ENCODE data around the gene BCCIP. TPM values are rescaled to one million over a fixed set of nuclear protein-coding genes. Genes with fewer than 3 reads are reported as not detected.
A peak's percentile ranks its signal among the peaks of the same experiment; 100 is the strongest.

BCCIP gene
- total RNA-seq, 1 donor from 2014 or later = 31.7 TPM

DNA sequence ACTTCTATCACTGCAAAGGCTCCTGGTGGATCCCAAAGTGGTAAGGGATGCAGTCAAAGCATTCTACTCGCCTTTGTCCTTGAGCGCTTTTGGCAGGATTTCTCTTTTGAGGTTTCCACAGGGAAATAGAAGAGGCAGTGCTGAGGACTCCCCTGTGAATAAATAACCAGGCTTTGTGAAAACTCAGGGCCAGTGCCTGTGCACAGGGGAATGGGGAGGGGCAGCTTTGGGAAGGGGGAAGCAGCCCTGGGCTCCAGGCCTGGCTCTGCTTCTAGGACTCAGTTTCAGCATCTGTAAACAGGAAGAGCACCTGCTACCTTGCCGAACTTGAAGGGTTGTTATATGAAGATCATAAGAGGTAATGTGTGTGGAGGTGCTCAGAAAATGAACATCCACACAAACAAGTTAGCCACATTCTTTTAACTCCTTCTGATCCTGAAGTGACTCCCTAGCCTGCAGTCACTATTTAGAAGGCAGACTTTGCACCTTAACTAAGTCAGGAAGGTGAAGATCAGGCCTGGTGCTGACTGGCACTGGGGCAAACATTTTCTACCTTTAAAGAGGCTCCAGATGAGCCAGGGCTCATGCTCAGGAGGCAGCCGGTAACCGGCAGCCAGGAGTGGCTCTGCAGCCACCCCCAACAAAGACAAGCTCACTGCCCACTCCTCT is 25.2 kb upstream of the BCCIP start:
- no peak for DNase-seq (ENCODE audit: low read depth in 2 of 2)

DNA sequence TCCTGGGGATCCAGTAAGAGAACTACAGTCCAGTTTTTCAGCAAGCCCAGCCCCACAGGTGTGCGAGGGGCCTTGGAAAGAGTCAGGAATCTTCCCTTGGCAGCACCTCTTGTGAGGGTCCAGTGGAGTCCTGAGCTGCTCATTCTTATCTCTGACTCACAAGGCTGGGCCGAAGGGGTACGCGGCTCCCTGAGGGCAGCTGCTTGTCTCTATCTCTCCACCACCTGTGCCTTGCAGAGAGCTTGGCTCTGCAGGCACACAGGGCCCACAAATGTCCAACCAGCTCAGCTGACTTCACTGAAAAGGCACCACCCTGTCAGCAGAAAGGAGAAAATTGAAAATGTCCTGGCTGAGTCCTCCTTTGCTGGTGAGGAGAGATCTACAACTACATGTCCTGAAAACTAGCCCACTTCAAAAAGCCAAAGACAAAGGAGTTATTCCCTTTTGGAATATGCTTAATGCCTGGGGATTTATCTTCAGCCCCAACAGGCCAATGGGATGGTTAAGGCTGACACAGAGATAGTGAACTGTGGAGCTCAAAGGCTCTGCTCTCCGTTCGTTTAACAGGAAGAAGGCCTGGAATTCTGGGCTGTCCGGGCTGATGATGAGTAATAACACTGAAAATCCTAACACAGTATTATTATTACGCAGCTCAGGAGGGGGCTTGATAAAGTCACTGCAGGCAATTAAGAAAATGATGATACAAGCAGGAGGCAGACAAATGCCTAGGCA is 23.7 kb upstream of the BCCIP start:
- no peak for DNase-seq (ENCODE audit: low read depth in 2 of 2)

GRCh38 chr10:125801574-125801973 is 21.8 kb upstream of the BCCIP start:
- DNase-seq (ENCODE audit: low read depth in 2 of 2) = no peak

DNA sequence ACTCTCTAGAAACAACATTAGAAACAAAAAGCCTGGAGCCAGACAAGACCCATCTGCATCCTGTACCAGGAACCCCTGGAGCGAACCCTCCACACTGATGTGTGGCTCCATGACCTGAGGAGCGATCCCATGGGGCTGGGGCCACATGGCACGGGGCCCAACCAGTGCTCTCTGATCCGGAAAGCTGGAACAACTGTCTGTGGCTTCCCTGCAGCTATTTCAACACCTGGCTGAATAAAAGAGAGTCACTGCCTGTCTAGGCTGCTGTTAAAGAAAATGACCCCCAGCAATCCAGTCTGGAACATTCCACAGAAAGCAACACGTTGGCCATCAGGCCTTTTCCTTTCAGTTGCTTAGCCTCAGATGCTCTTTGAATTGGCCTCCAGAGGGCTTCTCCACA is 21.2 kb upstream of the BCCIP start:
- DNase-seq (ENCODE audit: low read depth in 2 of 2) = peak in 1 of 2 donors; percentile 94

DNA sequence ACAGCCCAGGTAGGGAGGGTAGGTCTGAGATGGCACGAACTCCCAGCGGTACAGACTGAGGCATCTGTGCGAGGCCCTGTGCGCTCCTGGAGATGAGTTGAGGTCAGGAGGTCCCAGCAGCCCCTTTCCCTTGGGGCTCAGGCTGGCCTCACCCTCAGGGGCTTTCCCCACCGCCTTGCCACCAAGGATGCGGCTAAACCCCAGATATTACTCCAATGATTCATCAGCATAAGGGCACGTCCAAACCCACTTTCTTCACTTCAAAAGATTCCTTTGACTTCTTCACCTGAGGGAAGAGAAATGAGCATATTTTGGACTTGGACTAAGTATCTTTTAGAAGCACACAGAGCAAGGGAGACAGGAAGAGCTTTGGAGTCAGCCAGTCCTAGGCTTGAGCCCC is 20.6 kb upstream of the BCCIP start:
- DNase-seq (ENCODE audit: low read depth in 2 of 2) = no peak

- DNase-seq (ENCODE audit: low read depth in 2 of 2) = peak in 1 of 2 donors; percentile 54
These were observed 15.3 kb upstream of the BCCIP start for GRCh38 chr10:125808047-125808446.

DNA sequence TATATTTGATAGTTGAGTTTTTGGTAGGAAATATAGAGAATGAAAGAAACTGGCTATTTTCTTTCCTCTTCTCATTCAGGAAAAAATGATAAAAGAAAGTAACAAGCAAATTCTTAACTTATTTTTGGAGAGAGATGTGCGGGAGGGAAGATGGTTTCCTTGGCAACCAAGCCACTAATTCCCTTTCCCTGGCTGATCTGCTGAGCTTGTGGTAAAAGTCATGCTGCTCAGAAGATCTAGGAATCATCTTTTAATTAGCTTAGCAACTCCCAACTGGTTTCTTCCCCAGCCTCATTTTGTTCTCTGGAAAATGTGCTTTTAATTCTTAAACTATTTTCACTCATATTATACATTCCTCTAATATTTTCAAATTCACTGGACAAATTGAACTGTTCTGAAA is 12.1 kb upstream of the BCCIP start:
- DNase-seq (ENCODE audit: low read depth in 2 of 2) = no peak

- DNase-seq (ENCODE audit: low read depth in 2 of 2) = no peak
These were observed 11.1 kb upstream of the BCCIP start for GRCh38 chr10:125812128-125812750.

DNA sequence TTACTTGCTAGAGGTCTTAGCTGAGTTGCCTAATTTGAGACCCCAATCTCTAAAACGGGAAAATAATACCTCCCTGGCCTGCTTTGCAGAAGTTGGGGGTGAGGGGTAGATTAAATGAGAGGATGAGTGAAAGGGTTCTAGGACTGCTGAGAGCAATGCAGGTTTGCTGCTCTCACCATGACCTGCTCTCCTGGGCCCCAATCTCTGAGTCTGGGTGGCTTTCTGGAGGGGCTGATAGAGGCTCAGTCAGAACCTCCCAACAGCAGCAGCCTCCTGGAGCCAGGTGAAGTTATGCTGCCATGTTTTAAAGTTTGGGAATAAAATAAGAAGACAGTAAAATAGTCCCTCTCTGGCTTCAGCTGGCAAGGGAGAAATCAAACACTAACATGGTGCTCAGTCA is 7.6 kb upstream of the BCCIP start:
- DNase-seq (ENCODE audit: low read depth in 2 of 2) = no peak

DNA sequence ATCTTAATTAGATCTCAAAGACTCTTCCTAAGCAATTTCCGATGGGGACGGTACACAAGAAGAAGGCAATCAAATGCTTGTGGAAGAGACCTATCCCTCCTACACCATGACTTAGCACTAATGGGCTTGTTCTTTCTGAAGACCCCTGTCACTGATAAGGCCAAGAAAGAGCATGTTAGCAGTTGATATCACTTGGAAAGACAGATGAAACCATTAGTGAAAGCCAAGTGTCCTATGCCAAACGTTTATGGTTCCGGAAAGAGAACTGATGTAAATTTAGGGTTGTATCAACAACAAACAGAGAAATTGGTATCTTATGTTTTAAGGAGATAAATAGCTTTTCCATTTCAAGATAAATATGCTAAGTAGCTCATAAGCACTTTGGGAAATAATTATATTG is 6.8 kb upstream of the BCCIP start:
- DNase-seq (ENCODE audit: low read depth in 2 of 2) = no peak

DNA sequence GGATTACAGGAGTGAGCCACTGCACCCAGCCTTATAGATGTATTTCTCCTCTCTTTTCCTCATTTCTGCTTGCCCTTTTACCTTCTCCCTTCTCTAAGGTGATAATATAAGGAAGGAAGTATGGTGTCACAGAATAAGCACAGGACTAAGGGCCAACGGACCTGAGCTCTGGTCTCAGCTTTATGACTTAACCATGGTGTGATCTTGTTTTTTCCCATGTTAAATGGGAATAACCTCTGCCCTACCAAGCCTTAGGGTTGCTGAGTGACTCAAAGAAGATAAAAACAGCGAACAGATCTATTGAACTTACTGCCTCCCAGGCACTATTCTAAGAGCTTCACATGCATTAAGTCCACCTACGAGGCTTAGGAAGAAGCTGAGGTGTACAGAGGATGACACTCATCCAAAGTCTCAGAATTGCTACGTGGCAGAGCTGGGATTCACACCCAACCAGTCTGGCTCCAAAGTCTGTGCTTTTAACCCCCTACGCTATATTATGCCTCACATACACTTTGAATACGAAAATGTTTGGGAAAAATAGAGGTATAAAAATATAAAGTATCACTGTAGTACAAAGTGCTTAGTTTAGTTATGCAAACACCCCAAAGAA is 5.9 kb upstream of the BCCIP start:
- DNase-seq (ENCODE audit: low read depth in 2 of 2) = no peak

- no peak for DNase-seq (ENCODE audit: low read depth in 2 of 2)
These were observed 2.6 kb upstream of the BCCIP start for GRCh38 chr10:125820701-125821100.

GRCh38 chr10:125823663-125824251 is 411 bp downstream of the BCCIP start:
- DNase-seq (ENCODE audit: low read depth in 2 of 2) = peak in 1 of 2 donors; percentile 25

DNA sequence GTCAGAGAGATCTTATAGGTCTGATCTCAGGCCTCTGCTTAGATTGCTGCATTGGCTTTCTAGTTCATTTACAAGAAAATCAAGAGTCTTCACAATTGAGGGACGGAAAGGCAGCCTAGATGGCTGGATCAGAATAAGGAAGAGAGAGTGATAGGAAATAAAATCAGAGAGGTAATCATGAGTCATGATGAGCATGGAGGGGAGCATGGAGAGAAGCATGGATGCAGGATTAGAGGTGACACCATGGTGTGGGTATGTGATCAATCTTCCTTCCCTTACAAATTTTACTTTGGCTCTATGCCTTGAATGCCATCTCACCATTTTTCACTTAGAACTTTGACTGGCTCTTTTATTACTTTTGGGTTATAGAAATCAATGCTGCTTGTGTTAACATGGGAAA is 1.4 kb downstream of the BCCIP start:
- DNase-seq (ENCODE audit: low read depth in 2 of 2) = peak in 1 of 2 donors; percentile 19

GRCh38 chr10:125827133-125827532 is 3.8 kb downstream of the BCCIP start:
- no peak for DNase-seq (ENCODE audit: low read depth in 2 of 2)

- no peak for DNase-seq (ENCODE audit: low read depth in 2 of 2)
These were observed 5.0 kb downstream of the BCCIP start for GRCh38 chr10:125828311-125828710.

- DNase-seq (ENCODE audit: low read depth in 2 of 2) = no peak
These were observed 13.4 kb downstream of the BCCIP start for GRCh38 chr10:125836746-125837145.

DNA sequence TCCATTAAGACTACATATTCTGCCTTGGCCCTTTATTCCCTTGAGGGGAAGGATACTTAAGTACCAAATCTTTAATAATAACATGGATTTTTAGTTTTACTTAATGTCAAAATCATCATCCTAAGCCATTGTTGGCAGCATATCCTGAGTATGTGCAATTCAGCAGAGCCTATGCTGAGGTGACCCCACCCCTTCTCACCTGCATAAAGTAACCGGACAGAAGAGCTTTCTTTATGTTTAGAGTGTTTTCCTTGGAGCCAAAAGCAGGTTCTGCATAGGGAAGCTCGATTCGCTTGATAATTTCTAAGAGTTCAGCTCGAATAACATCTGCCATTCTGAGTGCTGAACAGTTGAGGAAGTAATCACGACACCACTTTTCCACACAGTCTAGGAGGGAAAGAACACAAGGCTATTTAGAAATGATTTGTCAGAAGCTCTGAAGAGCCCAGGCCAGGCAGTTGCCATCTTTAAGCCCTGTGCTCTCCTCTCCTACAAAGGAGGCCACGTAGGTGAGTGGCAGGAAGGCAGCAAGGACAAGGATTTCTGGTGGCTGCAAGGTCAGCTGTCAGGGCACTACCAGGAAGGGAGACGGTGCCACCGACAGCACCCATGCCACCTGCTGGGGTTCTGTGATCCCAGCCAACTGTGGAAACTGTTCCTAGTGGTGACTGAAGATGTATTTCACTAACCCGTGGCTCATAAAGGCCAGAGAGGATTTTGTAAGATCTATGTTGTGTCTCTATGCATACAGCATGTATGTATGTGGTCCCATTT is 15.6 kb downstream of the BCCIP start:
- no peak for DNase-seq (ENCODE audit: low read depth in 2 of 2)

- DNase-seq (ENCODE audit: low read depth in 2 of 2) = no peak
These were observed 17.1 kb downstream of the BCCIP start for GRCh38 chr10:125840406-125840805.

DNA sequence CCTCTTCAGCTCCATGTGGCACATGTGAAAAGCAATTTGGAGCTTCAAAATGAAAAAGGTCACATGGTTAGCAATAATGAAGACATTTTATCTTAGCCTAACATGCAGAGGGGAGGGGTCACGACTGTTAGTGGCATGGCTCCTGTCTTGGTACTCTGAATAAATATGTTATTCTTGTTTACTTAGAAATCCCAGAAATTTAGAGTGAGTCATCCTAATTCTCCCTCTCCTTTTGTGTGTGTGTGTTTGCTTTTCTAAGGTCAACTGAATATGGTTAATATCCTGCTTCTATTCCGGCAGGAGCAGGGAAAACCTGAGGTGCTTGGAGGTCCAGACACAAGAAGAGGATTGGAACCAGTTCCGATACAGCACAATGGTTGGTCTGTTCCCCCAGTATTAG is 17.6 kb downstream of the BCCIP start:
- peak; percentile 8 to 63 for DNase-seq (ENCODE audit: low read depth in 2 of 2)
